ENCODE results near the gene MDGA2. TPM values are rescaled to one million over a fixed set of nuclear protein-coding genes. Genes with fewer than 3 reads are reported as not detected.

MDGA2 gene
- total RNA-seq, 1 experiment from 2014 or later, result not detected

DNA sequence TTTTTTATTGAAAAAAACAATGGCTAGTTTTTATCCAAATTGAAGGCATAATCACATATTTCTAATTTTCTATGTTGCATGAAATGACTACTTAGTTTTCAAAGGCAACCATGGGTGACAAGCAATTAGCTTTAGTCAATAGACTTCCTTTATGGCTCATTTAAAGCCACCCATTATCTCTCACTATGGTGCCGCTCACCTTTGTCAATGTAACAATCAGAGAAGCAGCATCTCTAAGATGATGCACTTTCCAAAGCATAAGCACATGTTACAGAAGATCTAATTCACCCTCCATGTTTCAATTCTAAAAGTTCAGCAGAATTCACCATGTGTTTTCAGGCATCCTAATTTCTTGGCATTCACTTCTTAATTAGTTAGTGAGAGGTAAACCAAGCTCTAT, 857.3 kb downstream of the MDGA2 start:
- BruUV-seq (replicated peaks), result no TSS peak
- CTCF ChIA-PET, result no interaction called here
- POLR2A ChIA-PET (ENCODE audit: unreplicated experiment), result no interaction called here
- Histone ChIP-seq H3K4me3 (no peak overlapping the region), H3K4me2 (no peak overlapping the region), H3K79me2 (ENCODE audit: low read depth) (no peaks in the 10 kb centered on the region), H2AFZ (no peak overlapping the region), H3K27ac (no peak overlapping the region), H3K36me3 (ENCODE audit: low read depth) (no peaks in the 10 kb centered on the region), H3K9me3 (ENCODE audit: insufficient read depth, low read depth) (no peaks in the 10 kb centered on the region), H3F3A (ENCODE audit: insufficient read depth, low read depth) (no peaks in the 10 kb centered on the region), H3K9me2 (ENCODE audit: insufficient read depth) (no peaks in the 10 kb centered on the region), H3K4me1 (replicated peaks; ENCODE audit: insufficient read depth) (no peaks in the 10 kb centered on the region), H3K27me3 (ENCODE audit: insufficient read depth, low read depth) (no peaks in the 10 kb centered on the region), H4K20me1 (ENCODE audit: insufficient read depth) (no peaks in the 10 kb centered on the region)
- TF ChIP-seq EZH2 (IDR thresholded peaks at IDR 0.05; ENCODE audit: low read depth), result no peak
- TF ChIP-seq, protein P1, sequence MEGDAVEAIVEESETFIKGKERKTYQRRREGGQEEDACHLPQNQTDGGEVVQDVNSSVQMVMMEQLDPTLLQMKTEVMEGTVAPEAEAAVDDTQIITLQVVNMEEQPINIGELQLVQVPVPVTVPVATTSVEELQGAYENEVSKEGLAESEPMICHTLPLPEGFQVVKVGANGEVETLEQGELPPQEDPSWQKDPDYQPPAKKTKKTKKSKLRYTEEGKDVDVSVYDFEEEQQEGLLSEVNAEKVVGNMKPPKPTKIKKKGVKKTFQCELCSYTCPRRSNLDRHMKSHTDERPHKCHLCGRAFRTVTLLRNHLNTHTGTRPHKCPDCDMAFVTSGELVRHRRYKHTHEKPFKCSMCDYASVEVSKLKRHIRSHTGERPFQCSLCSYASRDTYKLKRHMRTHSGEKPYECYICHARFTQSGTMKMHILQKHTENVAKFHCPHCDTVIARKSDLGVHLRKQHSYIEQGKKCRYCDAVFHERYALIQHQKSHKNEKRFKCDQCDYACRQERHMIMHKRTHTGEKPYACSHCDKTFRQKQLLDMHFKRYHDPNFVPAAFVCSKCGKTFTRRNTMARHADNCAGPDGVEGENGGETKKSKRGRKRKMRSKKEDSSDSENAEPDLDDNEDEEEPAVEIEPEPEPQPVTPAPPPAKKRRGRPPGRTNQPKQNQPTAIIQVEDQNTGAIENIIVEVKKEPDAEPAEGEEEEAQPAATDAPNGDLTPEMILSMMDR (conservative IDR thresholded peaks at IDR 0.05), result no peak
- intact Hi-C loops (cut with micrococcal nuclease; ENCODE audit: unreplicated experiment), result no loop called here
- no peak for DNase-seq

DNA sequence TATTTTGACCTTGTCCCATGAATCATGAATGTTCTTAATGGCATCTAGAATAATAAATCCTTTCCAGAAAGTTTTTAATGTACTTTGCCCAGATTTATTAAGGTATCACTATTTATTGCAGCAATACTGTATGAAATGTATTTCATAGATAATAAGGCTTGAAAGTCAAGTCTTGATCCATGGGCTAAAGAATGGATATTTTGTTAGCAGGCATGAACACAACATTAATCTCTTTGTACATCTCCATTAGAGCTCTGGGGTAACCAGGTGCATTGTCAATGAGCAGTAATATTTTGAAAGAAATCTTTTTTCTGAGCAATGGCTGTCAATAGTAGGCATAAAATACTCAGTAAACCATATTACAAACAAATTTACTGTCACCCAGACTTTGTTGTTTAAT, 882.3 kb downstream of the MDGA2 start:
- no TSS peak for BruUV-seq (replicated peaks)
- H3K36me3 ChIP-seq (ENCODE audit: low read depth), result no peaks in the 10 kb centered on the region
- no peaks in the 10 kb centered on the region for H3K9me3 ChIP-seq (ENCODE audit: insufficient read depth, low read depth)
- H3K4me2 ChIP-seq, result no peak overlapping the region
- no peak overlapping the region for H2AFZ ChIP-seq
- CTCF ChIA-PET, result no interaction called here
- H3K4me1 ChIP-seq (replicated peaks; ENCODE audit: insufficient read depth), result no peaks in the 10 kb centered on the region
- H3K27me3 ChIP-seq (ENCODE audit: insufficient read depth, low read depth), result no peaks in the 10 kb centered on the region
- no peak overlapping the region for H3K4me3 ChIP-seq
- POLR2A ChIA-PET (ENCODE audit: unreplicated experiment), result no interaction called here
- H3K9me2 ChIP-seq (ENCODE audit: insufficient read depth), result no peaks in the 10 kb centered on the region
- DNase-seq, result no peak
- H3K27ac ChIP-seq, result no peak overlapping the region
- no peaks in the 10 kb centered on the region for H3F3A ChIP-seq (ENCODE audit: insufficient read depth, low read depth)
- TF ChIP-seq, protein P1 (conservative IDR thresholded peaks at IDR 0.05), result no peak
- TF ChIP-seq EZH2 (IDR thresholded peaks at IDR 0.05; ENCODE audit: low read depth), result no peak
- H3K79me2 ChIP-seq (ENCODE audit: low read depth), result no peaks in the 10 kb centered on the region
- intact Hi-C loops (cut with micrococcal nuclease; ENCODE audit: unreplicated experiment), result no loop called here
- H4K20me1 ChIP-seq (ENCODE audit: insufficient read depth), result no peaks in the 10 kb centered on the region
